SK-N-SH treated with all-trans-retinoic acid at 6 μM for 48 hours (cell line): Measurements from ENCODE around the gene DPH3.

Experiments used
- BACH2 ChIP-seq: fragments of 250-450 bp; sonication (Bioruptor Pico); IDR thresholded peaks from 2 replicates; pipeline ENCODE4 v1.9.0; 2021; ENCODE audit warnings: mild to moderate bottlenecking, borderline replicate concordance
- TCF4 ChIP-seq: fragments of 250-450 bp; sonication (Bioruptor Pico); IDR thresholded peaks from 2 replicates; pipeline ENCODE4 v1.8.0; 2021; ENCODE audit warnings: mild to moderate bottlenecking, moderate library complexity, borderline replicate concordance
- TF ChIP-seq, protein P1 (sequence below): fragments of 250-450 bp; sonication (Bioruptor Pico); IDR thresholded peaks from 2 replicates; pipeline ENCODE4 v1.5.1; 2021; ENCODE audit warnings: mild to moderate bottlenecking, moderate library complexity

DNA sequence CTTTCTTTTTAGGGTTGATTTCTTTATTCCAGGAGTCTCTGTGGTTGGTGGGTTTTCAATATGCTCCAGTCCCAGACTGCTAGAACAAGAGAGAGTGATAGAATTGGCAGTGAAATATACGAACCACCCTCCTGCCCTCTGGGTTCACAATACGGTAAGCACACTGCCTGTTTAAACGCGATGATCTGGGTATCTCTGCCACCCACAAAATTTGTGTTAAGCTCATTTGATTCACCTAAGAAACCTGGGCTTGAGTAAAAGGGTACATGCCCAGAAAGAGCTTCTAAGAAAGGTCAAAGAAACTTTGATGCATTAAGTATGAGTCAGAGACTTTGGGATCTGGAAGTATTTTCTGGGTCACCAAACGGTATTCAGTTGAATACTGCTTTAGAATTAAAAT, 30.1 kb upstream of the DPH3 start:
- TF ChIP-seq TCF4 (CRISPR knock-in tag) (no peak), BACH2 (no peak)
- TF ChIP-seq, protein P1, sequence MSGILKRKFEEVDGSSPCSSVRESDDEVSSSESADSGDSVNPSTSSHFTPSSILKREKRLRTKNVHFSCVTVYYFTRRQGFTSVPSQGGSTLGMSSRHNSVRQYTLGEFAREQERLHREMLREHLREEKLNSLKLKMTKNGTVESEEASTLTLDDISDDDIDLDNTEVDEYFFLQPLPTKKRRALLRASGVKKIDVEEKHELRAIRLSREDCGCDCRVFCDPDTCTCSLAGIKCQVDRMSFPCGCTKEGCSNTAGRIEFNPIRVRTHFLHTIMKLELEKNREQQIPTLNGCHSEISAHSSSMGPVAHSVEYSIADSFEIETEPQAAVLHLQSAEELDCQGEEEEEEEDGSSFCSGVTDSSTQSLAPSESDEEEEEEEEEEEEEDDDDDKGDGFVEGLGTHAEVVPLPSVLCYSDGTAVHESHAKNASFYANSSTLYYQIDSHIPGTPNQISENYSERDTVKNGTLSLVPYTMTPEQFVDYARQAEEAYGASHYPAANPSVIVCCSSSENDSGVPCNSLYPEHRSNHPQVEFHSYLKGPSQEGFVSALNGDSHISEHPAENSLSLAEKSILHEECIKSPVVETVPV (CRISPR knock-in tag) = no peak
